Right lobe of liver (tissue), 6 donors: Measurements from ENCODE around the gene FSTL3. TPM values are rescaled to one million over a fixed set of nuclear protein-coding genes. Genes with fewer than 3 reads are reported as not detected.

Source experiments
- ATAC-seq, 4 donors: fragments of 200-7000 bp; cut with Tn5 transposase; one replicate each; pipeline ENCODE4 v1.9.1; 2020; ENCODE audit warnings: mild to moderate bottlenecking in 4 of 4, moderate library complexity in 4 of 4
- DNase-seq, 3 donors: peaks; one replicate each; pipeline ENCODE4 v3.0.0-alpha.2; 2020
- H3K27ac ChIP-seq, 3 donors: fragments of 200-600 bp; one replicate each; pipeline ENCODE4 v1.8.0; 2022
- H3K27me3 ChIP-seq, 2 donors: fragments of 200-600 bp; one replicate each; pipeline ENCODE4 v1.8.0; 2022
- H3K36me3 ChIP-seq, 4 donors: fragments of 200-600 bp; sonication (generic) in 1 of 4; one replicate each; pipeline versions ENCODE4 v1.5.1 to v1.8.0; 2017 to 2022; ENCODE audit warnings: control low read depth in 1 of 4
- H3K4me1 ChIP-seq, 4 donors: fragments of 200-600 bp; sonication (generic) in 1 of 4; one replicate each; pipeline versions ENCODE4 v1.5.1 to v1.8.0; 2017 to 2022; ENCODE audit warnings: control low read depth in 1 of 4
- H3K4me3 ChIP-seq, 3 donors: fragments of 200-600 bp; one replicate each; pipeline ENCODE4 v1.8.0; 2022
- H3K9me3 ChIP-seq, 4 donors: fragments of 200-600 bp; sonication (generic) in 1 of 4; one replicate each; pipeline versions ENCODE4 v1.5.1 to v1.8.0; 2017 to 2022; ENCODE audit warnings: control low read depth in 1 of 4
- POLR2A ChIP-seq: fragments of 450-650 bp; IDR thresholded peaks from one replicate; pipeline ENCODE4 v1.6.1; 2017; ENCODE audit warnings: antibody characterized with exemption, mild to moderate bottlenecking
- WGBS: methylation state at CpG from one replicate; pipeline ENCODE4 v1.1.6; 2018; ENCODE audit warnings: low coverage, low lambda C conversion rate; ENCODE audit not compliant: insufficient coverage; ENCODE audit errors: missing lambda C conversion rate; 5-methylcytosine and 5-hydroxymethylcytosine counted together
- intact Hi-C, 2 donors: fragments of 100-400 bp; cut with DNase I; formaldehyde crosslinking; loops; one replicate each; pipeline versions ENCODE4 v1.11.2 to v1.14.1; 2022
- total RNA-seq, 6 experiments: library from RNA; depleted of rRNA in 2 of 6; stranded (reverse); fragments of >200 nt in 2 of 6; fragmentation: NEBNext Ultra II Directional in 3 of 6; extraction: Animal tissue kit (Norgen Biotek cat#: 25700) in 3 of 6; gene quantifications; one replicate each; pipeline versions ENCODE4 v1.1.0 to v1.2.4, GENCODE V29; 2016 to 2023
- TF ChIP-seq, protein P1 (sequence below), 4 donors: fragments of 200-600 bp in 3 of 4; fragments of 450-650 bp in 1 of 4; IDR thresholded peaks; one replicate each; pipeline versions ENCODE4 v1.5.1 to v1.8.0; 2016 to 2022; ENCODE audit warnings: antibody characterized with exemption in 4 of 4, mild to moderate bottlenecking in 2 of 4
- donor health status: DM: no; HTN: yes; CAD: no.
- donor health status: DM: no; HTN: no; CAD: no.
- donor health status: DM: no; HTN: no; CAD: no.
- donor health status: DM: no; HTN: yes; CAD: no.
- donor health status: DM: no; HTN: yes; CAD: no.

The FSTL3 gene
- total RNA-seq, 6 experiments from 2014 or later: 4.2 to 18.7 (median 10.4) TPM

DNA sequence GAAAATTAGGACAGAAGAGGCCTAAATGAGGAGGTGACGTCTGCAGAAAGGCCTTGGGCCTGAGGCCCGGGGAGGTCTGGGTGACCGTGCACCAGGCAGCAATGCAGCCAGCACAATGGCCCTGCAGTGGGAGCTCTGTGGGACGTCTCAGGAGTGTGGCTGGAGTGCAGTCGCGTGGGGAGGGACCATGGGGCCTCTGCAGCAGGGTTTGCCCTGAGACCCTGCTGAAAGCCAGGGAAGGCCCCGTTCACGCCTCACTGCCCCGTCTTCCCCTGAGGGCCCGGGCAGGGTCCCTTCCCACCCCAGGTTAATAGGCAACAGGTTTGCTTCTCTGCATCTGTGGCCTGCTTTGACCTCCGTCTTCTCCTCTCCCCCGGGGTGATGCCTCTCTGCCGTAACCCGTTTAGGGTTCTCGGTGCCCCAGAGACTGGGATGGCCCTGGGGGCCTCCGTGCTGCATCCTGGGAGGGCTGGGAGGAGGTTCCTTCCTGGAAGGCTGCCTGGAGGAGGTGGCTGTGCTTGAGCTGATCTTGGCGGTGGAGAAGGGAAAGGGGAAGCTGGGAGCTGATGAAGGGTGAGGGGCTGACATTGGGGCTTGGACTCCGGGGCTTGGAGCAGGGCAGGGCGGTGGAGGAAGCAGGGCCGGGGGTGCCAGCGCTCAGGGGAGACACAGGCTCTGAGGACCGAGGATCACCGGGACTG, 42.2 kb downstream of the FSTL3 start:
- TF ChIP-seq, protein P1, sequence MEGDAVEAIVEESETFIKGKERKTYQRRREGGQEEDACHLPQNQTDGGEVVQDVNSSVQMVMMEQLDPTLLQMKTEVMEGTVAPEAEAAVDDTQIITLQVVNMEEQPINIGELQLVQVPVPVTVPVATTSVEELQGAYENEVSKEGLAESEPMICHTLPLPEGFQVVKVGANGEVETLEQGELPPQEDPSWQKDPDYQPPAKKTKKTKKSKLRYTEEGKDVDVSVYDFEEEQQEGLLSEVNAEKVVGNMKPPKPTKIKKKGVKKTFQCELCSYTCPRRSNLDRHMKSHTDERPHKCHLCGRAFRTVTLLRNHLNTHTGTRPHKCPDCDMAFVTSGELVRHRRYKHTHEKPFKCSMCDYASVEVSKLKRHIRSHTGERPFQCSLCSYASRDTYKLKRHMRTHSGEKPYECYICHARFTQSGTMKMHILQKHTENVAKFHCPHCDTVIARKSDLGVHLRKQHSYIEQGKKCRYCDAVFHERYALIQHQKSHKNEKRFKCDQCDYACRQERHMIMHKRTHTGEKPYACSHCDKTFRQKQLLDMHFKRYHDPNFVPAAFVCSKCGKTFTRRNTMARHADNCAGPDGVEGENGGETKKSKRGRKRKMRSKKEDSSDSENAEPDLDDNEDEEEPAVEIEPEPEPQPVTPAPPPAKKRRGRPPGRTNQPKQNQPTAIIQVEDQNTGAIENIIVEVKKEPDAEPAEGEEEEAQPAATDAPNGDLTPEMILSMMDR (IDR thresholded peaks at IDR 0.05): no peak
- TF ChIP-seq POLR2A: no peak
- intact Hi-C loops: no loop called here

DNA sequence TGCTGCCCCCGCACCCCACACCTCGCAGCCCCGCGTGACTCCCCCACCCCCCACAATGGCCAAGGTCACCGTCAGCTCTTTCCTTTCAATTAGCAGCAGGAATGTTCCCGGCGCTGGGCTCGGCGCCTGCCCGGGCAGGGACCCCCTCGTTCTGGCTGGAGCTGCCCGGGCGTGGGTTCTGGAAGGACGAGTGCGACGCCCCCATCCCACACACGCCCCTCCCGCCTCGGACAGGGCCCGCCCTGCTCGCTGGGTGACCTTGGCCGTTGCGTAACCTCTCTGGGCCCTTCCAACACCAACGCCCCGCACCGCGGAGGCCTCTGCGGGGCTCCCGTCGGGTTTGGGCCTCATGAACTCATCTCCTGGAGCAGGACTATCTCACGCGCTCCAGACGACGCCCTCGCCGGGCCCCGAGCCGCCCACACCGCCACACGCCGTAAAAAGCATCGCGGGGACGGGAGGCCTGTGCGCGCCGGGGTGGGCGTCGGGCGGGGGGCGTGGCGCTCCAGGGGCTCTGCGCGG, 42.9 kb downstream of the FSTL3 start:
- H3K27ac ChIP-seq: no peak overlapping the region
- H3K27me3 ChIP-seq: peaks cover 7 to 13% of the 10 kb centered on the region in 2 donors
- H3K9me3 ChIP-seq: no peaks in the 10 kb centered on the region
- intact Hi-C loops: no loop called here
- DNase-seq: no peak
- no peak for TF ChIP-seq POLR2A
- TF ChIP-seq, protein P1 (IDR thresholded peaks at IDR 0.05): no peak
- no CpG with 5 or more reads among the region's 54 CpGs for WGBS
- H3K36me3 ChIP-seq: no peaks in the 10 kb centered on the region
- peak; percentile 15 to 52 (median 28) for ATAC-seq
- H3K4me1 ChIP-seq: peaks cover 0 to 9% (median 0%) of the 10 kb centered on the region in 4 donors
- no peak overlapping the region for H3K4me3 ChIP-seq

More for the DNA sequence above, 42.2 kb downstream of the FSTL3 start:
- no peaks in the 10 kb centered on the region for H3K9me3 ChIP-seq
- ATAC-seq (peak in 1 of 4 donors; percentile 15), DNase-seq (no peak)
- H3K4me3 ChIP-seq: no peak overlapping the region
- no peak overlapping the region for H3K27ac ChIP-seq
- H3K4me1 ChIP-seq: peaks cover 0 to 9% (median 0%) of the 10 kb centered on the region in 4 donors
- H3K27me3 ChIP-seq: peaks cover 7 to 13% of the 10 kb centered on the region in 2 donors
- 40% methylated on average over 8 of the region's 23 CpGs for WGBS
- no peaks in the 10 kb centered on the region for H3K36me3 ChIP-seq

DNA sequence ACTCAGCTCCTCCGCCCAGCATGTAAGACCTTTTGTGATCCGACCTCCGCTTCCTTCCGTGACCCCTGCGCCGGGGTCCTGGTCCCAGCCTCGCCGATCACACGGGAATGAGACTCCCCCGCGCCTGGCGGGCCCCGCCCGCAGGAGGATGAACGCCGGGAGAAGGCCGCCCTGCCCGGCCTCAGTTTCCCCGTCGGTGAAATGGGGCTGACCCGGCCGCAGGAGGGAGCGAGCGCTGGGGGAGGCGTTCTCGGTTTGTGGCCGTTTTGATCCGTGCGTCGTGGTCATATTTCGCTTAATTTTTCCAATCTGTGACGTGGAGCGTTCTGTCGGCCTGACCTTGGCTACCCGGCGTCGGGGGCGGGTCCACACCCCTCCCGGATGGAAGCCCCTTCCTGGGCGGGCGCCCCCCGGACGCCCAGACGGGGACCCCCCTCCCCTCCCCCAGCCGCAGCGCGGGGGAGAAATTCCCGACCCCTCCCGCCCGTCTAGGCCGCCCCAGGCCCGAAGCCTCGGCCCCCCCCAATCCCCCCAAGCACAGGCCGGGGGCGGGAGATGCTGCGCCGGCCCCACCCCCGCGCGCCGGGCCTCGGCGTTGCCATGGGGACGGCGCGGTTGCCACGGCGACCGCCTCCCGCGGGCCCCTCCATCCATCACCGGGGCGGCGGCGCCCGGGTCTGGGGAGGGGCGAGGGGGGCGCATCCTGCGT, 43.6 kb downstream of the FSTL3 start:
- H3K4me3 ChIP-seq: no peak overlapping the region

DNA sequence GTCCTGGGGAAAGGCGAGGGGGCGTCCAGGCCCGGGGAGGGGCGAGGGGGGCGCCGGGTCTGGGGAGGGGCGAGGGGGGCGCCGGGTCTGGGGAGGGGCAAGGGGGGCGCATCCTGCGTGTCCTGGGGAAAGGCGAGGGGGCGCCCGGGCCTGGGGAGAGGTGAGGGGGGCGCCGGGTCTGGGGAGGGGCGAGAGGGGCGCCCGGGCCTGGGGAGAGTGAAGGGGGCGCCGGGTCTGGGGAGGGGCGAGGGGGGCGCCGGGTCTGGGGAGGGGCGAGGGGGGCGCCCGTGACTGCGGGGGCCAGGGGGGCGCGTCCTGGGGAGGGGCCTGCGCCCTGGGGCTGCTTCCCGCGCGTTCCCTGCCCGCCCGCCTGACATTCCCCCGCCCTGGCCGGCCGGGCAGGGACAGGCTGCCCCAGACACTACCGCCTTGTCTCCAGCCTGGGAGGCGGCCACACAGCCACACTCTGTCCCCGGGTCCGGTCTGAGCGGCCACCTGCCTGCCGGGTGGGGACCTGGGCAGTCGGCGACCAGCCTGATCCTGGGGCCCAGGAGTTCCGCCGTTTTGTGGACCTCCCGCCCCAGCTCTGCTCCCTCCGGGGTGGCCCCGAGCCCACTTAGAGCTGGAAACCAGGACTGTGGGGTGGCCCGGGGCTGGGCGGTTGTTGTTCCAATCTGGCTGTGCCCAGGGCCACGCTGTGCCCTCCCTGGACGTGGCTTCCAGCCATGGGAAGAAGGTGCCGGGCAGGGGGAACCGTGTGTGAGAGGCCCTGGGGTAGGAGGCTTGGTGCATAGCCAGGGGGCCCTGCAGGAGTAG, 44.4 kb downstream of the FSTL3 start:
- intact Hi-C loops: no loop called here
- ATAC-seq (peak in 3 of 4 donors; percentile 45 to 54 (median 50)), DNase-seq (no peak)
- Histone ChIP-seq H3K9me3 (no peaks in the 10 kb centered on the region), H3K36me3 (no peaks in the 10 kb centered on the region), H3K4me1 (peaks cover 0 to 9% (median 0%) of the 10 kb centered on the region in 4 donors), H3K27ac (no peak overlapping the region), H3K27me3 (peaks cover 7 to 13% of the 10 kb centered on the region in 2 donors), H3K4me3 (no peak overlapping the region)
- TF ChIP-seq, protein P1 (IDR thresholded peaks at IDR 0.05): no peak
- no peak for TF ChIP-seq POLR2A
- WGBS: 15% methylated on average over 10 of the region's 58 CpGs

More for the DNA sequence above, 43.6 kb downstream of the FSTL3 start:
- TF ChIP-seq, protein P1 (IDR thresholded peaks at IDR 0.05): no peak
- no peak for TF ChIP-seq POLR2A
- intact Hi-C loops: no loop called here
- Histone ChIP-seq H3K9me3 (no peaks in the 10 kb centered on the region), H3K27me3 (peaks cover 7 to 13% of the 10 kb centered on the region in 2 donors), H3K4me1 (peaks cover 0 to 9% (median 0%) of the 10 kb centered on the region in 4 donors), H3K27ac (no peak overlapping the region), H3K36me3 (no peaks in the 10 kb centered on the region)
- ATAC-seq (no peak), DNase-seq (no peak)
- WGBS: 5% methylated on average over 25 of the region's 79 CpGs
